ENCODE measurements around the gene KRTAP4-7. TPM values are rescaled to one million over a fixed set of nuclear protein-coding genes. Genes with fewer than 3 reads are reported as not detected.
"Not testable (repeated sequence)": the region's sequence is repeated elsewhere in the genome, so short reads cannot be mapped to it uniquely, and the experiment has no call there.

Gene KRTAP4-7
- total RNA-seq, 5 donors from 2014 or later (not counting 1 experiment from before 2014, with no cell fraction given) = not detected

GRCh38 chr17:41055130-41055529 lies 28.8 kb upstream of the KRTAP4-7 start, which contains the start of gene KRTAP2-2:
Gene KRTAP2-2, minus strand, starts transcription at chr17:41055230. Its CDS starts 19 bp downstream, at chr17:41055211.
- H3K4me3 ChIP-seq (ENCODE audit: control insufficient read depth in 1 of 2, extremely low read depth in 1 of 2, low read length in 1 of 2); H3K9me3 Mint-ChIP-seq; H3K4me3 Mint-ChIP-seq: not testable (repeated sequence)

GRCh38 chr17:41057547-41057946 lies 26.4 kb upstream of the KRTAP4-7 start:
- DNase-seq (no peak), ATAC-seq (replicated peaks in 1 of 4) (no peak)
- WGBS (ENCODE audit: insufficient coverage) = no CpG with 5 or more reads among the region's 1 CpG
- Mint-ChIP-seq H3K27me3 (peaks cover 41 to 58% of the 10 kb centered on the region in 2 donors), H3K36me3 (no peaks in the 10 kb centered on the region), H3K4me1 (peaks cover 0 to 4% (median 0%) of the 10 kb centered on the region in 3 donors), H3K4me3 (no peak overlapping the region), H3K9me3 (peaks cover 0 to 3% (median 0%) of the 10 kb centered on the region in 3 donors), H3K27ac (no peak overlapping the region)
- Histone ChIP-seq H3K9me3 (no peaks in the 10 kb centered on the region), H3K4me1 (ENCODE audit: control insufficient read depth in 1 of 2, extremely low read depth in 1 of 2, insufficient read depth in 2 of 2, low read length in 2 of 2) (no peaks in the 10 kb centered on the region), H3K27ac (ENCODE audit: low read length) (no peak overlapping the region), H3K36me3 (ENCODE audit: control insufficient read depth in 2 of 2, extremely low read depth in 1 of 2, insufficient read depth in 1 of 2, low read length in 1 of 2) (no peaks in the 10 kb centered on the region), H3K27me3 (replicated peaks in 1 of 2; ENCODE audit: control insufficient read depth in 2 of 2, extremely low read depth in 1 of 2, insufficient read depth in 2 of 2, low read length in 1 of 2) (peaks cover 7 to 8% of the 10 kb centered on the region in 2 experiments), H3K4me3 (ENCODE audit: control insufficient read depth in 1 of 2, extremely low read depth in 1 of 2, low read length in 1 of 2) (no peak overlapping the region)
- POLR2A ChIA-PET = no interaction called here
- CTCF ChIA-PET = no interaction called here

More at GRCh38 chr17:41055130-41055529, 28.8 kb upstream of the KRTAP4-7 start, which contains the start of gene KRTAP2-2:
- DNase-seq; H3K4me1 ChIP-seq (ENCODE audit: control insufficient read depth in 1 of 2, extremely low read depth in 1 of 2, insufficient read depth in 2 of 2, low read length in 2 of 2); H3K27me3 ChIP-seq (replicated peaks in 1 of 2; ENCODE audit: control insufficient read depth in 2 of 2, extremely low read depth in 1 of 2, insufficient read depth in 2 of 2, low read length in 1 of 2); H3K9me3 ChIP-seq; CTCF ChIA-PET; POLR2A ChIA-PET; H3K36me3 Mint-ChIP-seq; H3K27ac Mint-ChIP-seq; H3K36me3 ChIP-seq (ENCODE audit: control insufficient read depth in 2 of 2, extremely low read depth in 1 of 2, insufficient read depth in 1 of 2, low read length in 1 of 2); H3K27ac ChIP-seq (ENCODE audit: low read length); ATAC-seq (replicated peaks in 1 of 4); H3K4me1 Mint-ChIP-seq: not testable (repeated sequence)
- no CpG with 5 or more reads among the region's 6 CpGs for WGBS (ENCODE audit: insufficient coverage)
- peaks cover 28 to 50% of the 10 kb centered on the region in 2 donors for H3K27me3 Mint-ChIP-seq

- no peaks in the 10 kb centered on the region for H3K36me3 ChIP-seq (ENCODE audit: control insufficient read depth in 2 of 2, extremely low read depth in 1 of 2, insufficient read depth in 1 of 2, low read length in 1 of 2)
- WGBS (ENCODE audit: insufficient coverage) = no CpG with 5 or more reads among the region's 5 CpGs
- H3K9me3 ChIP-seq = no peaks in the 10 kb centered on the region
- no peak for DNase-seq
- H3K9me3 Mint-ChIP-seq = peaks cover 0 to 3% (median 0%) of the 10 kb centered on the region in 3 donors
- ChIA-PET POLR2A (interaction anchor here (0.6 to 0.7 kb wide), 2 partner anchors 350 to 1381 kb away, joined by 3 read pairs; no protein-coding TSS in a partner anchor), CTCF (no interaction called here)
- H3K27me3 ChIP-seq (replicated peaks in 1 of 2; ENCODE audit: control insufficient read depth in 2 of 2, extremely low read depth in 1 of 2, insufficient read depth in 2 of 2, low read length in 1 of 2) = peaks cover 7 to 8% of the 10 kb centered on the region in 2 experiments
- H3K4me1 Mint-ChIP-seq = peaks cover 0 to 4% (median 0%) of the 10 kb centered on the region in 3 donors
- no peak overlapping the region for H3K27ac ChIP-seq (ENCODE audit: low read length)
- H3K4me1 ChIP-seq (ENCODE audit: control insufficient read depth in 1 of 2, extremely low read depth in 1 of 2, insufficient read depth in 2 of 2, low read length in 2 of 2) = no peaks in the 10 kb centered on the region
- H3K27ac Mint-ChIP-seq = no peak overlapping the region
- no peak overlapping the region for H3K4me3 Mint-ChIP-seq
- no peaks in the 10 kb centered on the region for H3K36me3 Mint-ChIP-seq
- H3K4me3 ChIP-seq (ENCODE audit: control insufficient read depth in 1 of 2, extremely low read depth in 1 of 2, low read length in 1 of 2) = no peak overlapping the region
- peaks cover 41 to 58% of the 10 kb centered on the region in 2 donors for H3K27me3 Mint-ChIP-seq
- ATAC-seq (replicated peaks in 1 of 4) = no peak
Observed at GRCh38 chr17:41058741-41059140, 25.2 kb upstream of the KRTAP4-7 start.

GRCh38 chr17:41059276-41060051 lies 24.5 kb upstream of the KRTAP4-7 start:
- H3K27ac Mint-ChIP-seq; H3K4me3 Mint-ChIP-seq; H3K4me1 ChIP-seq (ENCODE audit: control insufficient read depth in 1 of 2, extremely low read depth in 1 of 2, insufficient read depth in 2 of 2, low read length in 2 of 2); H3K36me3 Mint-ChIP-seq; H3K4me1 Mint-ChIP-seq; H3K9me3 Mint-ChIP-seq; H3K27me3 ChIP-seq (replicated peaks in 1 of 2; ENCODE audit: control insufficient read depth in 2 of 2, extremely low read depth in 1 of 2, insufficient read depth in 2 of 2, low read length in 1 of 2); H3K9me3 ChIP-seq; H3K36me3 ChIP-seq (ENCODE audit: control insufficient read depth in 2 of 2, extremely low read depth in 1 of 2, insufficient read depth in 1 of 2, low read length in 1 of 2); CTCF ChIA-PET; DNase-seq; H3K27ac ChIP-seq (ENCODE audit: low read length); H3K4me3 ChIP-seq (ENCODE audit: control insufficient read depth in 1 of 2, extremely low read depth in 1 of 2, low read length in 1 of 2); ATAC-seq (replicated peaks in 1 of 4): not testable (repeated sequence)
- 70% methylated on average over 7 of the region's 31 CpGs for WGBS (ENCODE audit: insufficient coverage)
- POLR2A ChIA-PET = interaction anchor here (0.6 to 0.7 kb wide), 2 partner anchors 351 to 1382 kb away, joined by 3 read pairs; no protein-coding TSS in a partner anchor
- peaks cover 42 to 54% of the 10 kb centered on the region in 2 donors for H3K27me3 Mint-ChIP-seq

- H3K36me3 ChIP-seq (ENCODE audit: control insufficient read depth in 2 of 2, extremely low read depth in 1 of 2, insufficient read depth in 1 of 2, low read length in 1 of 2) = no peaks in the 10 kb centered on the region
- H3K9me3 Mint-ChIP-seq = peaks cover 0 to 3% (median 0%) of the 10 kb centered on the region in 3 donors
- H3K4me1 Mint-ChIP-seq = peaks cover 0 to 4% (median 0%) of the 10 kb centered on the region in 3 donors
- H3K27ac ChIP-seq (ENCODE audit: low read length) = no peak within 1 kb of the TSS
- POLR2A ChIA-PET = interaction anchor here in 1 of 2 donors (0.7 kb wide), 1 partner anchor 10 kb away, joined by 4 read pairs; no protein-coding TSS in a partner anchor
- 71% methylated on average over 4 of the region's 6 CpGs for WGBS (ENCODE audit: insufficient coverage)
- no peak within 1 kb of the TSS for H3K4me3 Mint-ChIP-seq
- no peaks in the 10 kb centered on the region for H3K36me3 Mint-ChIP-seq
- peaks cover 7 to 8% of the 10 kb centered on the region in 2 experiments for H3K27me3 ChIP-seq (replicated peaks in 1 of 2; ENCODE audit: control insufficient read depth in 2 of 2, extremely low read depth in 1 of 2, insufficient read depth in 2 of 2, low read length in 1 of 2)
- CTCF ChIA-PET = no interaction called here
- no peak for ATAC-seq (replicated peaks in 1 of 4)
- H3K27me3 Mint-ChIP-seq = peaks cover 41 to 53% of the 10 kb centered on the region in 2 donors
- no peak within 1 kb of the TSS for H3K27ac Mint-ChIP-seq
- DNase-seq = no peak
- no peak within 1 kb of the TSS for H3K4me3 ChIP-seq (ENCODE audit: control insufficient read depth in 1 of 2, extremely low read depth in 1 of 2, low read length in 1 of 2)
- H3K9me3 ChIP-seq = no peaks in the 10 kb centered on the region
- no peaks in the 10 kb centered on the region for H3K4me1 ChIP-seq (ENCODE audit: control insufficient read depth in 1 of 2, extremely low read depth in 1 of 2, insufficient read depth in 2 of 2, low read length in 2 of 2)
Observed at GRCh38 chr17:41060052-41060604, 23.8 kb upstream of the KRTAP4-7 start, which contains the start of gene KRTAP2-3. Gene KRTAP2-3, minus strand, starts transcription at chr17:41060114. Its CDS starts 64 bp downstream, at chr17:41060050.

- Mint-ChIP-seq H3K9me3 (peaks cover 0 to 3% (median 0%) of the 10 kb centered on the region in 3 donors), H3K27me3 (peaks cover 39 to 43% of the 10 kb centered on the region in 2 donors), H3K27ac (no peak overlapping the region), H3K4me1 (peaks cover 0 to 4% (median 0%) of the 10 kb centered on the region in 3 donors), H3K4me3 (no peak overlapping the region), H3K36me3 (no peaks in the 10 kb centered on the region)
- DNase-seq (no peak), ATAC-seq (replicated peaks in 1 of 4) (no peak)
- Histone ChIP-seq H3K9me3 (no peaks in the 10 kb centered on the region), H3K27me3 (replicated peaks in 1 of 2; ENCODE audit: control insufficient read depth in 2 of 2, extremely low read depth in 1 of 2, insufficient read depth in 2 of 2, low read length in 1 of 2) (peaks cover 4 to 8% of the 10 kb centered on the region in 2 experiments), H3K4me3 (ENCODE audit: control insufficient read depth in 1 of 2, extremely low read depth in 1 of 2, low read length in 1 of 2) (no peak overlapping the region), H3K27ac (ENCODE audit: low read length) (no peak overlapping the region), H3K36me3 (ENCODE audit: control insufficient read depth in 2 of 2, extremely low read depth in 1 of 2, insufficient read depth in 1 of 2, low read length in 1 of 2) (no peaks in the 10 kb centered on the region), H3K4me1 (ENCODE audit: control insufficient read depth in 1 of 2, extremely low read depth in 1 of 2, insufficient read depth in 2 of 2, low read length in 2 of 2) (no peaks in the 10 kb centered on the region)
- CTCF ChIA-PET = no interaction called here
- POLR2A ChIA-PET = no interaction called here
- no CpG with 5 or more reads among the region's 1 CpG for WGBS (ENCODE audit: insufficient coverage)
Observed at GRCh38 chr17:41061964-41062363, 22.0 kb upstream of the KRTAP4-7 start.

Data from T-cell (primary cell).